GM12874 (cell line): ENCODE data around the gene HLCS.

Experiments
- TF ChIP-seq, protein P1 (sequence below): IDR thresholded peaks from 2 replicates; pipeline ENCODE4 v1.5.1; 2011; ENCODE audit warnings: low read depth, mild to moderate bottlenecking, control low read depth, low read length, moderate library complexity; ENCODE audit not compliant: insufficient read depth

Gene HLCS

DNA sequence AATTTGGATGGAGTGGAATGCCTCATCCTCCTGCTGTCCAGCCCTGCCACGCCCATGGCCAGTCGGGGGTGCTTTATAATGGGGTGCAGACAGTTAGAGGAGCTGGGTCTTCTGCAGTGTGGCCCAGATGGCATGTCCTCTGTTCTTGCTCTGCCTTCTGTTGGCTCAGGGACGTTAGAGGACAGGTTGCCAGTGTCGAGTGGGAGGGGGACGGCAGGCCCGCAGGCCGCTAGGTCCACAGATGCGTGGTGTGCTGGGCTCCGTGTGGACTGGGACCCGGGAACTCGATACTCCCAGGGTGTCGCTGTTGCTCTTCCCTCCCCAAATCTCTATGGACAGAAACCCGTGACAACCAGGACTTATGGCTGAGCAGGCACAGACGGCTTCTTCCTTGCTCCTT is 234.3 kb downstream of the HLCS start:
- TF ChIP-seq, protein P1, sequence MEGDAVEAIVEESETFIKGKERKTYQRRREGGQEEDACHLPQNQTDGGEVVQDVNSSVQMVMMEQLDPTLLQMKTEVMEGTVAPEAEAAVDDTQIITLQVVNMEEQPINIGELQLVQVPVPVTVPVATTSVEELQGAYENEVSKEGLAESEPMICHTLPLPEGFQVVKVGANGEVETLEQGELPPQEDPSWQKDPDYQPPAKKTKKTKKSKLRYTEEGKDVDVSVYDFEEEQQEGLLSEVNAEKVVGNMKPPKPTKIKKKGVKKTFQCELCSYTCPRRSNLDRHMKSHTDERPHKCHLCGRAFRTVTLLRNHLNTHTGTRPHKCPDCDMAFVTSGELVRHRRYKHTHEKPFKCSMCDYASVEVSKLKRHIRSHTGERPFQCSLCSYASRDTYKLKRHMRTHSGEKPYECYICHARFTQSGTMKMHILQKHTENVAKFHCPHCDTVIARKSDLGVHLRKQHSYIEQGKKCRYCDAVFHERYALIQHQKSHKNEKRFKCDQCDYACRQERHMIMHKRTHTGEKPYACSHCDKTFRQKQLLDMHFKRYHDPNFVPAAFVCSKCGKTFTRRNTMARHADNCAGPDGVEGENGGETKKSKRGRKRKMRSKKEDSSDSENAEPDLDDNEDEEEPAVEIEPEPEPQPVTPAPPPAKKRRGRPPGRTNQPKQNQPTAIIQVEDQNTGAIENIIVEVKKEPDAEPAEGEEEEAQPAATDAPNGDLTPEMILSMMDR, result no peak

DNA sequence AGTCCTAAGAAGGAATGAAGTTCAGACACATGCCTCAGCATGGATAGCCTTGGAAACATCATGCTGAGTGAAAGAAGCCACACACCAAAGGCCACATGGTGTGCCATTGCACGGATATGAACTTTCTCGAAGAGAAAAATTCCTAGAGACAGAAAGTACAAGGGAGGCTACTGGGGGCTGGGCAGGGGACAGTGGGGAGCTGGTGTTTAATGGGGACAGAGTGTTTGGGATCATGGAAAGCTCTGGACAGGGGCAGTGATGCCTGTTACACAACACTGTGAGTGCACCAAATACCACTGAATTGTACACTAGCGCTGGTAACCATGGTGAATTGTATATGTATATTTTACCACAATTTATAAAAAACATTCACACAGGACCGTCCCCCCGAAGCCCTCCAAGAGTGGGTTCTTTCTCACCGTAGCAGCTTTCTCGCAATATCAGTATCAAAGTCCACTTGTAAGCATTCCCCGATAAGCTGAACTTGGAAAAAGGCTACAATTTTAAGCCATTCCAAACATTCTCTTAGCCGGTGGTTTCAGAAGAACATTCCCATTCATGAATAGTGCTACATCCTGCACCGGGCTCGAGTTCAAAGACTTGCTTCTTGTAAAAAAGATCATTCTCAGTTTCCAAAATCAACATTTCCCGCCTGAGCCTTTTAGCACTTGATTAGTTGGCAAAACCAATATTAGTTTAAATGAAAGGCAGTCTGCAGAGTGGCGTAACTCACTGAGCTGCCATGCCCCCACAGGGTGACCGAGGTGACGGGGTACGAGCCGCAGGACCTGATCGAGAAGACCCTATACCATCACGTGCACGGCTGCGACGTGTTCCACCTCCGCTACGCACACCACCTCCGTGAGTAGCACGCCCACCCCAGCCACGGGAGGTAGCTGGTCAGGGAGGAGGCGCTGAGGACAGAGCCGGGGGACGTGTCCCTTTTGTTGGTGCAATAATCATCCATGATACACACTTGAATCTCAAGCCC is 235.9 kb downstream of the HLCS start:
- TF ChIP-seq, protein P1, result no peak

DNA sequence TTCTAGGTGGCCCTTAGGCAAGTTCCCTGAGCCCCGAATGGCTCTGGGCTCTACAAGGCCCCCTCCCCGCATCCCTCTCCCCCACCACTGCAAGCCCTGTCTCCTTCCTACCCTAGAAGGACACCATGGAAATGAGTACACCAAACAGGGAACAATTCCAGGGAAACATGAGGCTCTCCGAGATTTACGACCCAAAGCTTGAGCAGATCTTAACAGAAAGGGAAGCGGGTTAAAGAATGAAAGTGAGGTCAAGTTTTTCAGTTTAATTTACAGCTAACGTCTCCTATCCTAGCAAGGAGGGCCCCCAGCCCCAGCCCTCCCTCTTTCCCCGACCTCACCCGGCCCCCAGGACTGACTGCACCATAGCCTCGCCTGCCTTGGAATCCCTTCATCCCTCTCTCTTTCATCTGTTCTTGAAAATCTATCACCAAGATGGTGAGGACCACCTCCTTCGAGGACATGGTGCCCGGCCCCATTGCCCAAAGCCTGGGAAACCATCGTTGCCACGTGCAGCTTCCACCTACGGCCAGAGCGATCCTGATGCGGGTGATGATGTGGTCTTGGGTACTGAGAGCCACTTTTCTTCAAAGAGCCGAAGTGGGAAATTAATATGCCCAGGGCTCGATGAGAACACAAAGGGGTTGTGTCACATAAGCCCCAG is 237.0 kb downstream of the HLCS start:
- TF ChIP-seq, protein P1, result no peak

DNA sequence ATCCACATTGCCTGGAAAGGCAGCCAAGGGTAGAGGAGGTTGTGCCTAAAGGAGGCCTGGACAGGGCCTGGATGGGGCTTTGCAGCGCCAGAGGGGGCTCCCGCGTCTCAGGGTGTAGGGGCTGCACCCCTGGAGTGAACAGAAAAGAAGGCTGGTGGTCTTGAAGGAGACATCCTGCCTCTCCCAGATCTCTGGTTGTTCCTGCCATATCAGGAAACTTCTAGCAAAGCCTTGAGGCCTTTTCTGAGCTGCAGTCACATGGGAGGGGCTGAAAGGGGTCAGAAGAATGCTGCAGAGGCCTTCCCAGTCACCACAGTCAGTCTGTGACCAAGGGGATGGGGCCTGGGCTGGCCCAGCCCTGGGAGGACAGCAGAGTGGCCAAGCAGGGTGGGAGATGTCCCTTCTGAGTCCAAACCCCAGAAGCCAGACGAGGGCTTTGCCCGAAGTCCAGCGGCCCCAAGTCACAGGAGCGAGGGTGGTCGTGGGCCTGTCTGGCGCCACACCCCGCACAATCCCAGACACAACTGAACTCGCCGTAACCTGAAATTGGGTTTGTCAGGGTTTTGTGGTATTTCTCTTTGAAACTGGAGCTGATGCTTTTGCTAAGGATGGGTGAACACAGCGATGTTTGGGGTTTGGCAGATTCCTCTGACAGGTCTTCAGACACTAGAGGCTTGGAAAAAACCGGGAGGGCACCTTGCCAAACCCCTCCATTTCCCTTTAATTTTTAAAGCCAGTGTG is 237.9 kb downstream of the HLCS start:
- TF ChIP-seq, protein P1, result no peak

DNA sequence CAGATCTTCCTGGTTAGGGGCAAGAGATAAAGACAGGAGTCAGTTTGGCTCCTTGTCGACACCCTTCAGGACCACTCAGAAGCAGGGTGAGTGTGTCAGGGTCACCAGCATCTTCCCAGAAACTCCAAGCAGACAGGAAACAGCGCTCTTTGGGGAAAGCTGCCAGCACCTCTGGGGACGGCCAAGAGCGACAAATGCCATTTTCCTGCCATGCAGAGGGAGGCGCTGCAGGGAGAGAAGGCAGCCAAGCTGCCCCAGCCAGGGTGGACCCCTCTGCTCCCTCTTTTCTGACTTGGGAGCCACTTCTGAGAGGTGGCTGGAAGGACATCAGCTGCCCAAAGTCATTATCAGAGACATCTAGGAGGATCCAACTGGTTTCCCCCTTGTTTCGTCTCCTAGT is 238.6 kb downstream of the HLCS start:
- TF ChIP-seq, protein P1, result no peak

DNA sequence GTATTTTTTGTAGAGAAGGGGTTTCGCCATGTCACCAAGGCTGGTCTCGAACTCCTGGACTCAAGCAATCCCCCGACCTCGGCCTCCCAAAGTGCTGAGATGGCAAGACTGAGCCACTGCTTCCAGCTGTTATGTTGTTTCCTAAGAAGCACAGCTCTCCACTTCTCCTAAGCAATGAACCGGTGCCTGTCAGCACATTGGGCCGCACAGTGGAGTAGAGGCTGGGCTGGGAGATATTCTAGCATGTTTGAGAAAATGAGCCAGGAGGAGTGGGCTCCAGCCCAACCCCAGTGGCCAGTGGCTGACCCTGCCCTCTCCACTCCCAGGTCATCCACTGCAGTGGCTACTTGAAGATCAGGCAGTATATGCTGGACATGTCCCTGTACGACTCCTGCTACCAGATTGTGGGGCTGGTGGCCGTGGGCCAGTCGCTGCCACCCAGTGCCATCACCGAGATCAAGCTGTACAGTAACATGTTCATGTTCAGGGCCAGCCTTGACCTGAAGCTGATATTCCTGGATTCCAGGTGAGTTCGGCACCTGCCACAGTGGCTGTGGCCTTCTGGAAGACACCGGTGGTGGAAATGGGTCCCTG is 240.6 kb downstream of the HLCS start:
- TF ChIP-seq, protein P1, result no peak
